ENCODE measurements around the gene SAMD4A.
"Not testable (repeated sequence)": the region's sequence is repeated elsewhere in the genome, so short reads cannot be mapped to it uniquely, and the experiment has no call there.

- not testable (repeated sequence) for TF ChIP-seq CTCF (IDR thresholded peaks at IDR 0.05; ENCODE audit: insufficient read depth, low read length, poor library complexity, severe bottlenecking); EZH2phosphoT487 (conservative IDR thresholded peaks at IDR 0.05; ENCODE audit: low read length)
Measured at GRCh38 chr14:54753396-54753795, 186.5 kb downstream of the SAMD4A start.

All from SU-DHL-6 (cell line).